ENCODE measurements around the gene TMIE.

DNA sequence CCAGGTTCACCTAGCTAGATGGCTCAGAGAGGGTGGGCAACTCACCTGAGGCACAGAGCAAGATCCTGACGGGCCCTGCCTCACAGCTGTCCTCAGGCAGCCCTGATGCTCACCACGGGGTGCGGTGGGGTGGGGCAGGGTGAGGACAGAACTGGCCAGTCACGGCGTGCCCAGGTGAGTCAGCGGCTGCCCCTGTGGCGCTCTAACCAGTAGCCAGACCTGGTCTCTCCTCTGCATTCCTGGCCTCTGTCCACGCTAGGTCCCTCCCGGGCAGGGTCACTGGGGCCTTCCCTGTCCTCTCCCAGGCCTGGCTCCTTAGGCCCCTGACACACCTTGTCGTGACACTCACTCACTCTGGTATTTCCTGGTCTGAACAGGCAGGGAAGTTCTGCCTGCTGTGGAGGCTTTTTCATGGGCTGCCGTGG lies 8.6 kb upstream of the TMIE start:
- TF ChIP-seq CTCF (conservative IDR thresholded peaks at IDR 0.05) (no peak), ZFX (IDR thresholded peaks at IDR 0.05) (no peak)

Data from C4-2B (cell line).